Midbrain (tissue), 1 donor: ENCODE data around the gene MRGPRF.
A peak's percentile ranks its signal among the peaks of the same experiment; 100 is the strongest.

Experiments
- DNase-seq: peaks from one replicate; lab custom pipeline; 2025; lab: John Stamatoyannopoulos, UW

The MRGPRF gene

DNA sequence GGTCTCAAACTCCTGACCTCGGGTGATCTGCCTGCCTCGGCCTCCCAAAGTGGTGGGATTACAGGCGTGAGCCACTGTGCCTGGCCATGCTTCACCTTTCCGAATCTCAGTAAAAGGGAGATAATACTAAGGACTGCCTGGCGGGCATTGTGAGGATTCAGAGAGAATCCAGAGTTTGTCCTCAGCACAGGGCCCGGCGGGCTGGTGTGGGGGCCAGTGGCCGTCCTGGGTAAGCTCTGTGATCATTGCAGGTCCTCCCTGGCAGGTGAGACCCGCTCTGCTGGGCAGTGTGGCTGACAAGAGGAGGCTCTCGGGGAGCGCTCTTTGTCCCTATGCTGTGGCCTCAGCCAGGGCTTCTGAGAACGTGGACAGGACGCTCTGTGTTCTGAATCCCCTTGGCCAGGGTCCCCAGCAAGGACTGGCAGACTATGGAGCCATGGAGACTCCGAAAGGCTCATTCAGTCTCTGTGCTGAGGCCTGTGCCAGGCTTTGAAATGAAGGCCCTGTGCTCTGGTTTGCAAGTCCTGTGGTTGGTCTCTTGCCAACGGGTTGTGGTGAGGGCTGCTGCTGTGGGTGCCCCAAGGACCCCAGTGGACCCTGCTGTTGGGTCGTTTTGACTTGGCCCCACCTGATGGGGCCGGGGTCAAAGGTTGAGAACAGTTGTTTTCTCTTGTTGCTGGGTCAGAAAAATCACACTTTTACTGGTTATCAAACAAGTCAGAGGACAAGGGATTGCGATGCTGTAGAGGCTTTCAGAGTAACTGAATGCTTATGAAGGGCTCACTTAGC lies 37.7 kb upstream of the MRGPRF start:
- peak; percentile 25 for DNase-seq

DNA sequence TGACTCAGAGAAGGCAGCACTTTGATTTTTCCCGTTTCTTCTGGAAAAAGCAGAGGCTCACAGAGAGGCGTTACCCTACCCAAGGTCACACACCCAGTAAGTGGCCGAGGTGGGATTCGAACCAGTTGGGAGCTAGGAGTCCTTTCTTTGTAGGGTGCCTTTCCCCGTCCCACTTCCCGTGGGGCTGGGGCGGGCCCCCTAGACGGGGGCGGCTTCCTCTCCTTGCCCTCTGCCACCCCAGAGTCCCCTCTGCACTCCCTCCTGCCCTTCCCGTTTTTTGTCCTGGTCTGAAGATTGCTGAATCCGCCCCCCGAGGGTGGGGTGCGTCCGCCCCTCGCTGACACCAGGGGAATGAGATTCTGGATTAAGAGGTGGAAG lies 36.4 kb upstream of the MRGPRF start:
- DNase-seq, result no peak

DNA sequence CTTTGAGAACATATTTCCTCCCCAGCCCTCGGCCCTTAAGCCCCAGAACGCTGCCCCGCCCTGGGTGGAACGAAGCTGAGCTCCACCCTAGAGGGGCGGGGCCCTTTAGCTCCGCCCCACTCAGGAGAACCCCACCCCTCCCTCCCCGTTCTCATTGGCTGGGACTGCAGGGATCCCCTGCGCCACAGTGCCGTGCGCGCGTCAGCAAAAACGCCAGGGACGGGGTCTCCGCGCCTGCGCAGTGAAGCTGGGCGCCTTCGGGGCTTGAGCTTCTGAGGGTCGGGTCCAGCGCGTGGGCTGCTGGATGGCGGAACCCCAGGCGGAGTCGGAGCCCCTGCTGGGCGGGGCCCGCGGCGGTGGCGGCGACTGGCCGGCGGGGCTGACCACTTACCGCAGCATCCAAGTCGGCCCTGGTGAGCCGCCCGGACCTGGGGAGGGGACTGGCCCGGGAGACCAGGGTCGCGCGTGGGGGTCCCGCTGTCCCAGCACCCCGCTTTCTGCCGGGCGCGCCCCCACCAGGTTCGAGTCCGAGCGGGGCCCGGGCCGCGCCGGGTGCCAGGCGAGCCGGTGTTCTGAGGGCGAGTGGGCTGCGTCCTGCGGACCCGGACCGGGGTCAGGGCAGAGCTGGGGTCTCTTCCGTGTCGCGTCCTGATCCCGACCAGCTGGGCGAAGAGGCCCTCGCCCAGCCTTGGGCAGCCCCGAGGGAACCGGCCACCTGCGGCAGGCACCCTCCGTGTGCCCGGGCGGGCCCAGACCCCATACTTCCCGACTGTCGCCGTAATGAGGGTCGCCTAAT lies 35.8 kb upstream of the MRGPRF start, which contains the start of gene TPCN2:
TSS of gene TPCN2 (plus strand) at position 239 of the 796 bp plus-strand sequence. CDS start at position 305, 66 bp downstream.
- DNase-seq, result peak; percentile 96

DNA sequence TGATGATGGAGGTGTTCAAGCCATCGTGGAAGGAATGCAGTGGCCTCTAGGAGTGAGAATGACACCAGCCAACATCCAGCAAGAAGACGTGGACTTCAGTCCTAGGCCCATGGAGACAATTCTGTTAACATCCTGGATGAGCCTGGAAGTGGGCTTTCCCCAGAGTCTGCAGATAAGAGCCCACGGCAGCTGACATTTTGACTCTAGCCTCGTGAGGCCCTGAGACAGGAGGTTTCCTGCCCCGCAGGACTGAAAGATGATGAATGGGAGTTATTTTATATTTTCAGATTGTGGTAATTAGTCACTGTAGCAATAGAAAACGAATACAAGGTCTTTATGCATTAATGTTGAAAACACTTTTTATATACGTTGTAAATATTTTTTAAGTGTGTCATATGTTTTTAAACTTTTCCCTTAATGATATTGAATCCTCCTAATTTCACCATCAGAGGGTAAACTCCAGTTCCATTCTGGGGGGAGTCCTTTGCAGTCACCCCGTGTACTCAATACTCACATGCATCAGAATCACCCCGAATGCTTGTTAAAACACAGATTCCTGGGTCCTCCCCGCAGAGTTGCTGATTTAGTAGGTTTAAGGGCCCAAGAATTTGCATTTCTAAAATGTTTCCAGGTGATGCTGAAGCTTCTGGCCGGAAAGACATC lies 35.1 kb upstream of the MRGPRF start:
- no peak for DNase-seq

GRCh38 chr11:69044111-69045013 lies 31.3 kb upstream of the MRGPRF start:
- DNase-seq, result peak; percentile 75

GRCh38 chr11:69041516-69041915 lies 28.5 kb upstream of the MRGPRF start:
- no peak for DNase-seq

GRCh38 chr11:69040581-69041260 lies 27.7 kb upstream of the MRGPRF start:
- DNase-seq, result no peak

- no peak for DNase-seq
Observed at GRCh38 chr11:69040051-69040450, 27.0 kb upstream of the MRGPRF start.

DNA sequence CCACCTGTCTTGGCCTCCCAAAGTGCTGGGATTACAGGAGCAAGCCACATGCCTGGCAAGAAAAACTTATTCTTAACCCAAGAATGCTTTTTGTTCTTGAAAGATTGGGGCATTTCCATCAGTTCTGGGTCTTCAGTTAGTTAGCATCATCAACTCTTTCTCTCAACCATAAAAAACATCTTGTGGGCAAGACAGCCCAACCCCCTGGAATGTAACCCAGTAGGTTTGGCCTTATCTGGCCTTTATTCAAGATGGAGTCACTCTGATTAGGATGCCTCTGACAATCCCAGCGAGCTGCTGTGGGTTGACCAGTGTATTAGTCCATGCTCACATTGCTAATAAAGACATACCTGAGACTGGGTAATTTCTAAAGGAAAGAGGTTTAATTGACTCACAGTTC lies 26.5 kb upstream of the MRGPRF start:
- DNase-seq, result no peak

- no peak for DNase-seq
Observed at GRCh38 chr11:69037544-69037943, 24.5 kb upstream of the MRGPRF start.

DNA sequence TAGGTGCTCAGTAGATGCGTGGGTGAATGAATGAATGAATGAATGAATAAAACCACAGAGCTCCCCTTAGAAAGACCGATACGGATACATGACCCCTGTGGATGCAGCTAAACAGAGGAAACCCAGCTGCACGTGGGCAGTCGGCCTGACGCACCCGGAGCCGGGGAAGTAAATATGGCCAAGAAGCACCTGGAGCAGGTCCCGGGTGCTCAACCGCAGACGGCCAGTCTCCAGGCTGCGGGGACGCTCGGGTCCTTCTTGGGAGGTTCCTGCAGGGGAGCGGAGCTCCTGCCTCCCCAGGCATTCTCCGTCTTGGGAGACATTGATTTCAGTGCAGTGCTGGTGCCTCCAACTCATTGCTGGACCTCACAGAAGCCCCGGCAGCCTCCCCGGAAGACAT lies 24.0 kb upstream of the MRGPRF start:
- DNase-seq, result no peak

- no peak for DNase-seq
Observed at GRCh38 chr11:69035946-69036340, 22.9 kb upstream of the MRGPRF start.

DNA sequence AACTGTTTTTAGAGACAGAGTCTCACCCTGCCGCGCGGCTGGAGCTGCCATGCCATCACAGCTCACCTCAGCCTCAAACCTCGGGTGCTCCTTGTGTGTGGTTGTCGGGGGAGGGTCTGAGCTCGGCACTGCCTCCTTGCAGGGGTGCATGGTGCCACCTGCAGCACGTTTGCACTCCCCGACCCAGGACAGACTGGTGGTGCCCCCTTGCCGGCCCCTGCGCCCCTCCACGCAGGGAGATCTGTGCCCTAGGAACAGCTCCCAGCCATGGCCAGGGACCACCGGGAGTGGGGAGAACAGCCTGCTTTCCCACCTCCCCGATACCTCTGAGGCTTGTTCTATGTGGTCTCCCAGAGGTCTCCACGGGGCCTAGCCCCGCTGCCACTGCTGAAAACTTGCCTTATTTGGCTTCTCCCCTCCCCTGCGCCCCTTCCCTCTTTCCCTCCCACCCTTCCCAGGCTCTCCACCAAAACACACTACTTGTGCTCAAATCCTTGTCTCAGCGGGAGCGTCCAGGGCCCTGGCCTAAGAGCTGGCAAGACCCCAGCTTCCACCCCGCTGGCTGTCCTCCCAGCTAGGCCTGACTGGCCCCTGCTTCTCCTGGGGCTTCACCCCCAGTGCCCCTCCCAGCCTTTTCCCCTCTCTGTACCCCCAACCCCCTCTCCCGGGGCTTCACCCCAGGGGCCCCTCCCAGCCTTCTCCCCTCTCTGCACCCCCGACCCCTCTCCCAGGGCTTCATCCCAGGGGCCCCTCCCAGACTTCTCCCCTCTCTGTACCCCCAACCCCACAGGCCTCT lies 22.3 kb upstream of the MRGPRF start:
- DNase-seq, result no peak

DNA sequence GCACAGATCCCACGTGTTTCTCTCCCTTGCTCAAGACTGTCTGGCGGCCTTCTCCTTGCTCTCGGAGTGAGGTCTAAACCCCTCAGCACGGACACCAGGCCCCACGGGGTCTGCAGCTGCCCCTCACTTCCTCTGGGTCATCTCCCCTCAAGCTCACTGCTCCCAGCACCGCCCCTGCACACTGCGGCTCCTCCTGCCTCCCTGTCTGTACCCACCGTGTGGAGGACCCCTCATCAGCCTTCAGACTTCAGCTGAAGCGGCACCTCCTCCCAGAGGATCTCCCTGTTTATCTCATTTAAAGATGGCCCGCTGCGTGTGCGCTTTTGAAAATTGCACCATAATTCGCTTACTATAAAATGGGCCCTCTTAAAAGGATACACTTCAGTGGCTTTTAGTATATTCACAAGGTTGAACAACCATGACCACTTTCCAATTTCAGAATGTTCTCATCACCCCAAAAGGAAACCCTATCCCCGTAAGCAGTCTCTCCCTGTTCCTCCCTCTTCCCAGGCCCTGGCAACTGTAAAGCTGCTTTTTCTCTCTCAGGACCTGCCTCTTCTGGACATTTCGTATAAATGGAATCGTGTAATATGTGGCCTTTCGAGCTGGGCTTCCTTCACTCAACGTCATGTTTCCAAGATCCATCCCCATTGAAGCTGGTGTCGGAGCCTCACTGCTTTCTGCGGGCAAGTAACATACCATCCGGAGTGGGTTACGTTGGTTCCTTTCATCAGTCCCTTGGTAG lies 21.2 kb upstream of the MRGPRF start:
- DNase-seq, result no peak

- no peak for DNase-seq
Observed at GRCh38 chr11:69033431-69033830, 20.4 kb upstream of the MRGPRF start.

DNA sequence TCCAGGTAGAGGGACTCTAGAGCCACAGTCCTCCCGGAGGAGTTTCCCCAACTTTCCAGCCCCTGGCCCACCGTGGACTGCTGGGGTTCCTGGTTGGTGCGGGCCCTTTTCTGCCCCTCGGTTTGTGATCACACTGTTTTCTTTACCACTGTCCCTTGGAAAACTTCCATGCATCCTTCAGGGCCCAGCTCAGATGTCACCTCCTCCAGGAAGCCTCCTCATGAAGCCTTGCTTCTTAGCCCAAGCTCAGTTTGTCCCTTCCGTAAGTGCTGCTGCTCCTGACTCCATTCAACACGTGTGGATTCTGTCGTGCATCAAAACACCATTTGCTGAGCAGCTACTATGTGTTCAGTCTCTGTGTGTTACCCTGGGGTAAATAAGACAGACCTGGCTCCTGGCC lies 19.8 kb upstream of the MRGPRF start:
- DNase-seq, result no peak

GRCh38 chr11:69030301-69030700 lies 17.3 kb upstream of the MRGPRF start:
- no peak for DNase-seq

DNA sequence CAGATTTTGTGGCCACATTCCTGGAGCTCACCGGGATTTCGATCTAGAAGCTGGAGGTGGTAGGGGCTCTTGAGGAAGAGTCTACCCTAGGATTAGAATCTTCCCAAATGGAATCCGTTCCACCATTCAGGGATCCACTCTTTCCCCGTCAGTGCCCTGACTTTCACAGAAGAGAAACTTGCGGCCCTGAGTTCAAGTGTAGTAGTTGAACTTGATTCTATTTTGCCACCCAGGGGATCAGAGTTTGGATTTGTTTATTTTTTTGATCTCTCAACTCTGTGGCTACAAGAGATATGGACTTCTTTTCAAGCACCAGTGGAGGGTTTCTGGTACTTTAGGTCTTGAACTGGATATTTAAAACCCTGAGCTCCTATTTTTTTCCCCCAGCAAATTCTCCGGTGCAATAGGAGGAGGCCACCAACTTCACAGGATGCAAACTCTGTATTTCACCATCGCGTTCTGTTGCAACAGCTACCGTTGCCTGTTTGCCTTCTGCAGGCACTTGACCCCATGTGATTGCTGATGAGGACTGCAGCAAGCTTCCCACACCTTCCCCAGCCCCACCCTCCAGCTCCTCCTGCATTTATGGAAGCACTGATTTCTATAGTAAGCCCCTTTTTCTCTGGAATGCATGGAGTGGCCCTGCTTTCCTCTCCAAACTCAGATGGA lies 14.8 kb upstream of the MRGPRF start:
- no peak for DNase-seq

DNA sequence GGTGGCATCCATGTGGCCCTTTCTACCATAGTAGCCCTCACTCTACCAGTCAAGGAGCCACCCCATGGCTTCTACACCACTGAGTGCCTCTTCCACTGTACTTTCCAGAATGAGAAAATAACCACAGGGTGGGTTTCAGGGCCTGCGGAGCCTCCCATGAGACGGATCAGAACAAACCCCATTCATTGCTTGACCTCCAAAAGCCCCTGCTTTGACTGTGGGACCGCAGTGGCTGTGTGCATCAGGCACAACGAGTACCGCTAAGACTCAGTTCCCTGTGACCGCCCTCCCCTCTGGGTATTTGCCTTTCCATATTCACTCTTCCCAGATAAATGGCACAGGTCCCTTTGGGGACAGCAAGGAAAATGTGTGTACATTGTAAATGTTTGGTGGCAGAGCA lies 11.5 kb upstream of the MRGPRF start:
- no peak for DNase-seq
